Ovary (tissue), 9 donors: ENCODE measurements around the gene GRK3. TPM values are rescaled to one million over a fixed set of nuclear protein-coding genes. Genes with fewer than 3 reads are reported as not detected.

Experiments
- DNase-seq, 5 donors: peaks; one replicate each; pipeline ENCODE4 v3.0.0-alpha.2; 2019 to 2020
- H3K27ac ChIP-seq, 2 donors: fragments of 200-600 bp; one replicate each; pipeline versions ENCODE4 v1.5.1 to v1.8.0; 2019 to 2022
- H3K27me3 ChIP-seq: fragments of 200-600 bp; one replicate; pipeline ENCODE4 v1.8.0; 2022
- H3K36me3 ChIP-seq: fragments of 200-600 bp; sonication (generic); one replicate; pipeline ENCODE4 v1.5.1; 2019
- H3K4me1 ChIP-seq: one replicate; pipeline ENCODE4 v1.8.1; 2013; ENCODE audit warnings: mild to moderate bottlenecking, moderate library complexity; ENCODE audit not compliant: insufficient read depth
- H3K4me3 ChIP-seq: fragments of 200-600 bp; sonication (generic); one replicate; pipeline ENCODE4 v1.5.1; 2017
- H3K9me3 ChIP-seq, 2 donors: fragments of 200-600 bp in 1 of 2; sonication (generic) in 1 of 2; one replicate each; pipeline versions ENCODE4 v1.5.1 to v1.8.1; 2013 to 2019; ENCODE audit warnings: mild to moderate bottlenecking in 1 of 2, moderate library complexity in 1 of 2
- EP300 ChIP-seq: sonication (generic); formaldehyde crosslinking; IDR thresholded peaks from one replicate; pipeline ENCODE4 v1.6.1; 2017; ENCODE audit warnings: antibody characterized with exemption
- POLR2A ChIP-seq: fragments of 450-650 bp; IDR thresholded peaks from one replicate; pipeline ENCODE4 v1.6.1; 2017; ENCODE audit warnings: antibody characterized with exemption, mild to moderate bottlenecking, moderate library complexity
- WGBS, 3 donors: extraction: QIAGEN DNeasy Blood & Tissue Kit in 1 of 3; methylation state at CpG; one replicate each; pipeline versions ENCODE4 v1.1.5 to v1.1.7; 2013 to 2017; 5-methylcytosine and 5-hydroxymethylcytosine counted together
- intact Hi-C, 4 donors: fragments of 100-400 bp; cut with DNase I; formaldehyde crosslinking; loops; one replicate each; pipeline versions ENCODE4 v1.11.0 to v1.15.1; 2022 to 2023
- polyA plus RNA-seq, 2 donors: library from polyadenylated mRNA; stranded (reverse); fragments of 200-250 nt in 1 of 2; fragments of 350-450 nt in 1 of 2; fragmentation: Illumina TruSeq in 1 of 2; extraction: RNeasy Lipid Tissue Mini Kit (QIAGEN cat#74804) in 1 of 2; gene quantifications; one replicate each; pipeline ENCODE4 v1.2.3, GENCODE V29; 2013 to 2014
- total RNA-seq, 7 donors: library from RNA; depleted of rRNA in 2 of 7; stranded (reverse); fragments of >200 nt in 2 of 7; fragmentation: NEBNext Ultra II Directional in 3 of 7; extraction: Animal tissue kit (Norgen Biotek cat#: 25700) in 3 of 7; gene quantifications; one replicate each; pipeline versions ENCODE4 v1.1.0 to v1.2.4, GENCODE V29; 2016 to 2023
- TF ChIP-seq, protein P1 (sequence below), 3 donors: fragments of 450-650 bp in 2 of 3; fragments of 200-600 bp in 1 of 3; IDR thresholded peaks; one replicate each; pipeline versions ENCODE4 v1.5.1 to v1.8.0; 2016 to 2022; ENCODE audit warnings: antibody characterized with exemption in 3 of 3, mild to moderate bottlenecking in 1 of 3
- donor health status: DM: no; HTN: no; CAD: no; lungs with moderate emphysema.
- donor health status: DM: no; HTN: no; CAD: no.
- donor health status: Bipolar disorder and iron deficiency.
- donor health status: DM: yes; HTN: yes; CAD: no.
- donor health status: DM: no; HTN: no; CAD: no.
- donor health status: DM: yes; HTN: yes; CAD: no.

GRK3 gene
- total and polyA plus RNA-seq, 9 donors = 1.0 to 14.8 (median 9.4) TPM

DNA sequence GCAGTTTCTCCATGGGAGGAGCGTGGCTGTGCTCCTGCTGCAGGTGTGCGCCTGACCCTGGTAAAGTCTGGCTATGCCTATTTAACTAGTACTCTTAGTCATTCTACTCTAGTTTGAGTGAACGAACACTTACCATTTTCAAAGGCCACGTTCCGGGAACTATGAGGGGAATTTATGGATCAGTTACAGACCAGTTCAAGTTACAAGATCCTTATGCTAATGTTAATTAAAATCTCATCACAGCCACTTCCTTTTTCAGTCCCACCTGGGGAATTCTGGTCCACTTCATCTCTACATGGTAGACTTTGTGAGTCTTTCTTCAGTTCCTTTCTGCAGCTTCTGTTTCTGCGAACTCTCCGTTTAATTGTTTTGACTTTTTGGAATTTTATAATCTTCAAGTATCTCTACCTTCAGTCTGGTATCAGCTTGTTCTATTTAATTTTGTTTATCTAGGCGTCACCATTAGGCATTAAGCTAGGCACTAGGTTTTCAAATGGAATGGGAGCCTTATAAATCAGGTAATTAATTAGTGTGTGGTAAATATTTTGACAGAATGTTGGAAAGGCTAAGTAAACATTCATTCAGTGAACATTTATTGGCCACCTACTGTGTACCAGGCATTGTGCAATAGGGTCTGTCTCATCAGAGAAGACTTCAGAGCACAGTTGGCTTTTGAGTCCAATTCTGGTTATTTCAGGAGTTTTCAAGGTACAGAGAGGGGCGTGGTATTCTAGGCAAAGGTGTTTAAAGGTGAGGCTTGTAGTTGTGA lies 78.9 kb downstream of the GRK3 start:
- no peak for DNase-seq
- TF ChIP-seq, protein P1, sequence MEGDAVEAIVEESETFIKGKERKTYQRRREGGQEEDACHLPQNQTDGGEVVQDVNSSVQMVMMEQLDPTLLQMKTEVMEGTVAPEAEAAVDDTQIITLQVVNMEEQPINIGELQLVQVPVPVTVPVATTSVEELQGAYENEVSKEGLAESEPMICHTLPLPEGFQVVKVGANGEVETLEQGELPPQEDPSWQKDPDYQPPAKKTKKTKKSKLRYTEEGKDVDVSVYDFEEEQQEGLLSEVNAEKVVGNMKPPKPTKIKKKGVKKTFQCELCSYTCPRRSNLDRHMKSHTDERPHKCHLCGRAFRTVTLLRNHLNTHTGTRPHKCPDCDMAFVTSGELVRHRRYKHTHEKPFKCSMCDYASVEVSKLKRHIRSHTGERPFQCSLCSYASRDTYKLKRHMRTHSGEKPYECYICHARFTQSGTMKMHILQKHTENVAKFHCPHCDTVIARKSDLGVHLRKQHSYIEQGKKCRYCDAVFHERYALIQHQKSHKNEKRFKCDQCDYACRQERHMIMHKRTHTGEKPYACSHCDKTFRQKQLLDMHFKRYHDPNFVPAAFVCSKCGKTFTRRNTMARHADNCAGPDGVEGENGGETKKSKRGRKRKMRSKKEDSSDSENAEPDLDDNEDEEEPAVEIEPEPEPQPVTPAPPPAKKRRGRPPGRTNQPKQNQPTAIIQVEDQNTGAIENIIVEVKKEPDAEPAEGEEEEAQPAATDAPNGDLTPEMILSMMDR (IDR thresholded peaks at IDR 0.05) = no peak
- TF ChIP-seq EP300 (no peak), POLR2A (no peak)
- Histone ChIP-seq H3K27me3 (no peaks in the 10 kb centered on the region), H3K36me3 (no peaks in the 10 kb centered on the region), H3K4me1 (no peaks in the 10 kb centered on the region), H3K4me3 (no peak overlapping the region), H3K27ac (no peak overlapping the region), H3K9me3 (no peaks in the 10 kb centered on the region)
- 89 to 94% (median 91%) methylated on average over 9 of the region's 9 CpGs for WGBS, 3 donors
- intact Hi-C loops = no loop called here

DNA sequence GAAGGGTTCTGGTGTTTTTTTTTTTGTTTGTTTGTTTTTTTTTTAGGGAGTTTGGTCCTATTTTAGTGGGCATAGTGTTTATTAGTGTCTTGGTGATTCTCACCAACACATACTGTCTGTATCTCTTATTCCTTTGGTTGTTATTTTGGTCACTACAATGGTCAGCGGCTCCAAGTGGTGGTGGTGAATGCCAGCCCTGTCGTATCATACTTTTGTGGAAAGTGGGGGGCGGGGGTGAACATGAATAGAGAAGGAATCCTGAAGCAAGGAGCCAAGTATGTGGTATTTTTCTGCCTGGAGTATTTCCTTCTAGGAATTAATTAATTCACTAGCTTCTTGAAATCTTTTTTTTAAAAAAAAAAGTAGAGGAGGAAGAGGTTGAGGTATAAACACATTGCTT lies 79.6 kb downstream of the GRK3 start:
- no peak for DNase-seq
- no peaks in the 10 kb centered on the region for H3K36me3 ChIP-seq
- H3K27ac ChIP-seq = no peak overlapping the region
- no peaks in the 10 kb centered on the region for H3K27me3 ChIP-seq
- TF ChIP-seq POLR2A = no peak
- no peak for TF ChIP-seq EP300
- TF ChIP-seq, protein P1 (IDR thresholded peaks at IDR 0.05) = no peak
- no peaks in the 10 kb centered on the region for H3K9me3 ChIP-seq
- intact Hi-C loops = no loop called here
- 45 to 53% (median 50%) methylated on average over 3 of the region's 3 CpGs for WGBS, 3 donors
- H3K4me3 ChIP-seq = no peak overlapping the region
- no peaks in the 10 kb centered on the region for H3K4me1 ChIP-seq

DNA sequence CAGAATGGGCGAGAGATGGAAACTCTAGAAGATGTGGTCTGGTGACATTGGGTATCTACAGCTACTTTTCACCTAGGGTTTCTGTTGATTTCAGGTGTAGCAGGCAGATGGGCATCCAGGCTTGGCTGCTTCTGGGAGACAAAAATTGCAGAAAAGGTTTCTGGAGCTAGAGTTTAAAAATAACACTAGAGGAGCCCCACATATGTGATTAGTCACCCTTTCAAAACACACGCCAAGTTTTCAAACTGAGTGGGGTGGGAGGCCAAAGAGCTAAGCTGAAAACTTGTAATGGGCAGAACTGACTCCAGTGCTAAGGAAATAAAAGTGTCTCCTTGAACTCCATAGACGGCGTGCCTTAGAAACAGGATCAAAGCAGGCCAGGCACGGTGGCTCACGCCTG lies 80.8 kb downstream of the GRK3 start:
- intact Hi-C loops = no loop called here
- WGBS, 3 donors = 40 to 49% (median 44%) methylated on average over 6 of the region's 6 CpGs
- no peak for DNase-seq

DNA sequence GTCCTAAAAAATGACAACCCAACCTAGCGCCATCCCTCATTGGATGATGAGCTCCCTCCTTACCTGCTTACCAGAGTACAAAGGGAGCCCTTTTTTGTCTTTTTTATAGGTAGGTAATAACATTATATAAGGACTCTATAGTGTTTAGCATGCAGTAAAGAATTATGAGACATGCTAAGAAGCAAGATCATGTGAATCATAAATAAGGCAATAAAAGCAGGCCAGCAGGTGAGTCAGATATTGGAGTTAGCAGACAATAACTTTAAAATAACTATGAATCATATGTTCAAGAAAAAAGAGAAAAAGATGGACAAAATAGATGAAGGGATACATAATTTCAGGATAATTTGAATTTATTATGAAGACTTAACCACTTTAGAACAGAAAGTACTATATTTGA lies 81.5 kb downstream of the GRK3 start:
- no peak for TF ChIP-seq EP300
- TF ChIP-seq, protein P1 (IDR thresholded peaks at IDR 0.05) = no peak
- no peak for TF ChIP-seq POLR2A
- 92 to 100% (median 98%) methylated on average over 1 of the region's 1 CpG for WGBS, 3 donors
- intact Hi-C loops = no loop called here

More for the DNA sequence above, 80.8 kb downstream of the GRK3 start:
- TF ChIP-seq EP300 (no peak), POLR2A (no peak)
- TF ChIP-seq, protein P1 (IDR thresholded peaks at IDR 0.05) = no peak
- no peak overlapping the region for H3K4me3 ChIP-seq
- H3K4me1 ChIP-seq = no peaks in the 10 kb centered on the region
- H3K27ac ChIP-seq = no peak overlapping the region
- H3K27me3 ChIP-seq = no peaks in the 10 kb centered on the region
- H3K9me3 ChIP-seq = no peaks in the 10 kb centered on the region
- no peaks in the 10 kb centered on the region for H3K36me3 ChIP-seq

More for the DNA sequence above, 81.5 kb downstream of the GRK3 start:
- H3K4me1 ChIP-seq = no peaks in the 10 kb centered on the region
- no peak overlapping the region for H3K4me3 ChIP-seq
- no peaks in the 10 kb centered on the region for H3K27me3 ChIP-seq
- H3K9me3 ChIP-seq = no peaks in the 10 kb centered on the region
- H3K36me3 ChIP-seq = no peaks in the 10 kb centered on the region
- no peak overlapping the region for H3K27ac ChIP-seq
- no peak for DNase-seq
